H1 (cell line): Measurements from ENCODE around the gene FGF12. TPM values are rescaled to one million over a fixed set of nuclear protein-coding genes. Genes with fewer than 3 reads are reported as not detected.

ENCODE experiments used
- ATF3 ChIP-seq: IDR thresholded peaks from 2 replicates; pipeline ENCODE4 v1.6.1; 2011; ENCODE audit warnings: low read depth, mild to moderate bottlenecking, low read length; ENCODE audit not compliant: insufficient read depth
- BRCA1 ChIP-seq: IDR thresholded peaks from 2 replicates; pipeline ENCODE4 v1.6.1; 2012; ENCODE audit warnings: low read depth, low read length, improper control_type of control experiment
- HDAC6 ChIP-seq: IDR thresholded peaks from one replicate; pipeline ENCODE4 v1.7.1; 2012; ENCODE audit warnings: low read depth, mild to moderate bottlenecking, inconsistent platforms, low read length, moderate library complexity
- JUND ChIP-seq: IDR thresholded peaks from 2 replicates; pipeline ENCODE4 v1.6.1; 2011; ENCODE audit warnings: mild to moderate bottlenecking, improper control_type of control experiment, low read length
- PHF8 ChIP-seq: fragments of 200-600 bp; sonication (generic); conservative IDR thresholded peaks from 2 replicates; pipeline ENCODE4 v1.7.1; 2012; ENCODE audit warnings: low read depth, mild to moderate bottlenecking, inconsistent platforms, low read length, moderate library complexity
- RBBP5 ChIP-seq: IDR thresholded peaks from 2 replicates; pipeline ENCODE4 v1.7.1; 2012; ENCODE audit warnings: low read depth, mild to moderate bottlenecking, inconsistent platforms, low read length, moderate library complexity, borderline replicate concordance
- TBP ChIP-seq: IDR thresholded peaks from 2 replicates; pipeline ENCODE4 v1.6.1; 2011; ENCODE audit warnings: low read depth, low read length, improper control_type of control experiment
- TEAD4 ChIP-seq: IDR thresholded peaks from 2 replicates; pipeline ENCODE4 v1.6.1; 2012; ENCODE audit warnings: low read depth, low read length, inconsistent platforms, mixed read lengths
- polyA plus RNA-seq, 7 experiments: library from polyadenylated mRNA; depleted of rRNA in 3 of 7; stranded (reverse) in 5 of 7; unstranded in 2 of 7; fragments of >200 nt in 5 of 7; fragments of 200-250 nt in 2 of 7; gene quantifications; 1 replicate in 5 of 7; 2 replicates in 1 of 7; 4 replicates in 1 of 7; pipeline versions ENCODE4 v1.2.1 to v1.2.3, GENCODE V29; 2011 to 2013; ENCODE audit warnings: missing spikeins in 2 of 7, mixed read lengths in 2 of 7
- total RNA-seq: library from RNA; stranded (reverse); fragmentation: NEBNext Ultra II Directional; extraction: Animal tissue kit (Norgen Biotek cat#: 25700); gene quantifications from 2 replicates; pipeline ENCODE4 v1.2.1, GENCODE V29; 2021

Gene FGF12
- total and polyA plus RNA-seq, 2 of the 8 experiments (the other 6 are each of a cell fraction or from before 2014, with no cell fraction given): 4.1 to 16.6 TPM

- TF ChIP-seq TBP: no peak
- TF ChIP-seq HDAC6: no peak
- TF ChIP-seq ATF3: no peak
- TF ChIP-seq RBBP5: no peak
- TF ChIP-seq PHF8: no peak
- TF ChIP-seq TEAD4: no peak
- TF ChIP-seq JUND: no peak
- TF ChIP-seq BRCA1: no peak
These were observed 480.3 kb downstream of the FGF12 start (continued) for GRCh38 chr3:192246847-192247559.
